Lung (tissue), 12 donors: ENCODE data around the gene LRRC71. TPM values are rescaled to one million over a fixed set of nuclear protein-coding genes. Genes with fewer than 3 reads are reported as not detected.

Experiments used
- ATAC-seq: fragments of 200-7000 bp; cut with Tn5 transposase; one replicate; pipeline ENCODE4 v1.9.1; 2020; ENCODE audit warnings: moderate number of reproducible peaks; ENCODE audit not compliant: insufficient read depth, low FRiP score
- DNase-seq, 3 donors: peaks; one replicate each; pipeline ENCODE4 v3.0.0-alpha.2; 2013 to 2017
- H3K27ac ChIP-seq, 2 donors: one replicate each; pipeline ENCODE4 v1.5.1; 2013; ENCODE audit warnings: mild to moderate bottlenecking in 2 of 2, moderate library complexity in 2 of 2, control low read depth in 1 of 2, inconsistent platforms in 1 of 2, low read depth in 1 of 2, low read length in 1 of 2
- H3K27me3 ChIP-seq, 3 donors: one replicate each; pipeline ENCODE4 v1.5.1; 2013; ENCODE audit warnings: low read length in 2 of 3; ENCODE audit not compliant: control insufficient read depth in 3 of 3, insufficient read depth in 3 of 3
- H3K36me3 ChIP-seq, 4 donors: one replicate each; pipeline ENCODE4 v1.5.1; 2013; ENCODE audit warnings: low read length in 4 of 4, mild to moderate bottlenecking in 1 of 4, moderate library complexity in 1 of 4; ENCODE audit not compliant: control insufficient read depth in 4 of 4, insufficient read depth in 4 of 4
- H3K4me1 ChIP-seq, 5 donors: one replicate each; pipeline ENCODE4 v1.5.1; 2013; ENCODE audit warnings: low read length in 5 of 5, mild to moderate bottlenecking in 2 of 5, moderate library complexity in 1 of 5; ENCODE audit not compliant: control insufficient read depth in 5 of 5, insufficient read depth in 5 of 5
- H3K4me3 ChIP-seq: one replicate; pipeline ENCODE4 v1.5.1; 2013; ENCODE audit warnings: mild to moderate bottlenecking, control low read depth, moderate library complexity
- H3K9ac ChIP-seq, 2 donors: one replicate each; pipeline ENCODE4 v1.5.1; 2013; ENCODE audit warnings: low read length in 2 of 2, control low read depth in 1 of 2; ENCODE audit not compliant: insufficient read depth in 1 of 2
- H3K9me3 ChIP-seq, 4 donors: one replicate each; pipeline ENCODE4 v1.5.1; 2013; ENCODE audit warnings: low read length in 3 of 4, mild to moderate bottlenecking in 1 of 4, moderate library complexity in 1 of 4; ENCODE audit not compliant: control insufficient read depth in 4 of 4, insufficient read depth in 3 of 4
- CTCF ChIP-seq: IDR thresholded peaks from 2 replicates; pipeline ENCODE4 v1.5.1; 2012; ENCODE audit warnings: mild to moderate bottlenecking; ENCODE audit errors: control extremely low read depth, extremely low read depth
- WGBS, 2 donors: extraction: QIAGEN DNeasy Blood & Tissue Kit; methylation state at CpG; one replicate each; pipeline ENCODE4 v1.1.7; 2013; 5-methylcytosine and 5-hydroxymethylcytosine counted together
- polyA plus RNA-seq, 2 donors: library from polyadenylated mRNA; stranded (reverse); fragments of 200-250 nt; gene quantifications; one replicate each; pipeline ENCODE4 v1.2.1, GENCODE V29; 2013
- total RNA-seq, 2 donors: library from RNA; depleted of rRNA in 1 of 2; stranded (reverse); fragments of >200 nt in 1 of 2; gene quantifications; one replicate each; pipeline ENCODE4 v1.2.1, GENCODE V29; 2014 to 2021
- donor health status: control.
- donor health status: control.
- donor health status: Bipolar disorder and iron deficiency.
- donor health status: healthy.
- donor health status: DM: yes; HTN: yes; CAD: no.

The LRRC71 gene
- total and polyA plus RNA-seq, 4 donors: 3.4 to 17.2 (median 4.2) TPM

DNA sequence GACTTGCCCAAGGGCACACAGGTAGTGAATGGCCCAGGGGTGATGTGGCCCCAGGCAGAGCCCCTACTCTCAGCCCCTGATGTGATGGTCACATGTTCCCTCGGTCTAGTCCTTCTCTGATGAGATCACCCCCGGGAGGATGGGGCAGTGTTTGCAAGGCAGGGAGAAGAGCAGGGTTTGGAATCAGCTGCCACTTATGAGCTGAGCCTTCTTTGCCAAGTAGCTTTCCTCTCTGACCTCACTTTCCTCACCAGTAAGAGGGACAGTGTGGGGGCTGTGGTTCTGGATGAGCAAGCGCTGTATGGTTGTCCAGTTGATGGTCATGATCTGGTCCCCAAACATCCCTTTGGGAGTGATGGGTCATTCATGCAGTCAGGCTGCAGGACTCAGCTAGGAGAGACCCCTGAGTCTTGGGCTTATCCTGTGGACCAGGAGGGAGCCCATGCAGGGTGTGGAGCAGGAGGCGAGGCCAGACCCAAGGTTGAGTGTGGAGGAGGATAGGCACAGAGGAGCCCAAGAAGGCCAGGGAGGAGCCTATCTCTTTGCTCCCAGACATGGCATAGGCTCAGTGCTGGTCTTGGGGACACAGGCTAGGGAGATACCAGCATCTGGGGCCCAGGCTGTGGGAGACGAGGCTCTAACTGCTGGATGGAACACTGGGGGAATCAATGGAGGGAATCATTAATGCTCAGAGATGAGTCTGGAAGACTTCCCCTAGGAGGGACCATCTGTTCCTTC lies 42.8 kb upstream of the LRRC71 start:
- 79 to 90% methylated on average over 5 of the region's 5 CpGs for WGBS, 2 donors
- DNase-seq (no peak), ATAC-seq (no peak)
- no peak overlapping the region for H3K27ac ChIP-seq
- no peak for TF ChIP-seq CTCF
- H3K27me3 ChIP-seq: peaks cover 0 to 19% (median 0%) of the 10 kb centered on the region in 3 donors
- H3K36me3 ChIP-seq: no peaks in the 10 kb centered on the region
- no peaks in the 10 kb centered on the region for H3K9me3 ChIP-seq
- H3K4me3 ChIP-seq: no peak overlapping the region
- H3K9ac ChIP-seq: no peak overlapping the region
- H3K4me1 ChIP-seq: no peaks in the 10 kb centered on the region

GRCh38 chr1:156879876-156880275 lies 40.6 kb upstream of the LRRC71 start:
- DNase-seq: no peak
- H3K36me3 ChIP-seq: no peaks in the 10 kb centered on the region
- no peak overlapping the region for H3K9ac ChIP-seq
- TF ChIP-seq CTCF: no peak
- peaks cover 0 to 18% (median 0%) of the 10 kb centered on the region in 3 donors for H3K27me3 ChIP-seq
- peaks cover 0 to 13% (median 0%) of the 10 kb centered on the region in 5 donors for H3K4me1 ChIP-seq
- no peaks in the 10 kb centered on the region for H3K9me3 ChIP-seq
- ATAC-seq: no peak
- H3K4me3 ChIP-seq: no peak overlapping the region
- no peak overlapping the region for H3K27ac ChIP-seq
- WGBS, 2 donors: 90 to 92% methylated on average over 21 of the region's 21 CpGs

DNA sequence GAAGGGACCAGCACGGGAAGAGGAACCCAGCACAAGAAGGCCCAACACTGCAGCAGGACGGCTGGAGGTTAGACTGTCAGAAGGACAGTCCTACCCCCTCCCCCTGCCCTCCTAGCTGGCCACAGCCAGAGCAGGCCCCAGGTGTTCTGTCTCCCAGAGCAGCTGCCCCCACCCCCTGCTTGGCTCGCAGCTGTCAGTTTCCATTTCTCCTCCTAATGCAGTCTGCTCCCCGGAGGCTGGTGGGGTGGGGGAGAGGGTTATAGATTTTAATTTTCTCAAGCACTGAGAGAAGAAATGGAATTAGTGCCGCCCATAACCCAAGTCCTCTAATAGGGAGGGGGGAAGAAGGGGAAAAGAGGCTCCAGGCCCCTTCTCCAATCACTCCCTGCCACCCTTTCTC lies 40.0 kb upstream of the LRRC71 start:
- Histone ChIP-seq H3K4me3 (no peak overlapping the region), H3K27ac (no peak overlapping the region), H3K36me3 (no peaks in the 10 kb centered on the region), H3K9me3 (no peaks in the 10 kb centered on the region), H3K9ac (no peak overlapping the region), H3K4me1 (peaks cover 0 to 19% (median 0%) of the 10 kb centered on the region in 5 donors), H3K27me3 (peaks cover 0 to 15% (median 0%) of the 10 kb centered on the region in 3 donors)
- TF ChIP-seq CTCF: no peak
- DNase-seq (no peak), ATAC-seq (no peak)
- WGBS, 2 donors: 60 to 81% methylated on average over 5 of the region's 5 CpGs

DNA sequence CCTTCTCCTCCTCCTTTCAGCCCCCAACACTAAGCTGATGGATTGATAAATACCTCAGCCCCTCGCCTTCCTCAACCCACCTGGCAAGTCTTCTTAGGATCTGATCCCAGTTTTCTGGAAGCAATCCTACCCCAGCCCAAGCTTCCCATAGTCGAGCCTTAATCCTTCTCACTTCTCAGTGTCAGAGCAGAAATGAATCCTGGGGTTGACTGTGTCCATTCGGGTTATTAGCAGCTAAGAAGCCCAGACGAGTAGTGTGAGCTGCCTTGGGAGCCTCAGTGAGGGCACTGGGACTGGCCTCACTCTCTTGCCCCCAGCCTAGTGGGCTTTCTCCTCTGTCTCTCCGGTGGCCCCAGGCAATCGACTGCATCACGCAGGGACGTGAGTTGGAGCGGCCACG lies 39.3 kb upstream of the LRRC71 start:
- no peak overlapping the region for H3K4me3 ChIP-seq
- 72 to 73% methylated on average over 10 of the region's 10 CpGs for WGBS, 2 donors
- peaks cover 0 to 19% (median 0%) of the 10 kb centered on the region in 5 donors for H3K4me1 ChIP-seq
- DNase-seq (no peak), ATAC-seq (no peak)
- H3K9ac ChIP-seq: no peak overlapping the region
- H3K9me3 ChIP-seq: no peaks in the 10 kb centered on the region
- no peaks in the 10 kb centered on the region for H3K36me3 ChIP-seq
- no peak for TF ChIP-seq CTCF
- H3K27ac ChIP-seq: no peak overlapping the region
- H3K27me3 ChIP-seq: peaks cover 0 to 13% (median 0%) of the 10 kb centered on the region in 3 donors
